Karpas-422 (cell line): ENCODE results near the gene CTSO. TPM values are rescaled to one million over a fixed set of nuclear protein-coding genes. Genes with fewer than 3 reads are reported as not detected.

Experiments
- DNase-seq: peaks from one replicate; pipeline ENCODE4 v3.0.0-alpha.2; 2015
- H2AFZ ChIP-seq: fragments of 200-600 bp; sonication (generic); 2 replicates; pipeline ENCODE4 v1.6.1; 2014; ENCODE audit warnings: antibody characterized with exemption, low read length, mixed read lengths
- H3K27ac ChIP-seq: fragments of 200-600 bp; sonication (generic); 2 replicates; pipeline ENCODE4 v1.5.1; 2014; ENCODE audit warnings: mild to moderate bottlenecking, low read length, moderate library complexity
- H3K27me3 ChIP-seq: fragments of 200-600 bp; sonication (generic); 2 replicates; pipeline ENCODE4 v1.6.1; 2014; ENCODE audit warnings: low read length, mixed read lengths
- H3K36me3 ChIP-seq: fragments of 200-600 bp; sonication (generic); 2 replicates; pipeline ENCODE4 v1.6.1; 2014; ENCODE audit warnings: low read length, mixed read lengths; ENCODE audit not compliant: insufficient read depth
- H3K4me1 ChIP-seq: fragments of 200-600 bp; sonication (generic); 2 replicates; pipeline ENCODE4 v1.6.1; 2014; ENCODE audit warnings: mild to moderate bottlenecking, low read length, mixed read lengths
- H3K4me2 ChIP-seq: fragments of 200-600 bp; sonication (generic); 2 replicates; pipeline ENCODE4 v1.6.1; 2014; ENCODE audit warnings: low read length, low read depth, mild to moderate bottlenecking; ENCODE audit not compliant: poor library complexity, severe bottlenecking
- H3K4me3 ChIP-seq: fragments of 200-600 bp; sonication (generic); 2 replicates; pipeline ENCODE4 v1.5.1; 2014; ENCODE audit warnings: mild to moderate bottlenecking, antibody characterized with exemption, low read length, mixed read lengths
- H3K79me2 ChIP-seq: fragments of 200-600 bp; sonication (generic); 2 replicates; pipeline ENCODE4 v1.6.1; 2014; ENCODE audit warnings: mild to moderate bottlenecking, low read length, mixed read lengths
- H3K9ac ChIP-seq: fragments of 200-600 bp; sonication (generic); 2 replicates; pipeline ENCODE4 v1.6.0; 2014; ENCODE audit warnings: low read length
- H3K9me2 ChIP-seq: fragments of 200-600 bp; sonication (generic), shearing (Covaris generic); replicated peaks from 2 replicates; pipeline ENCODE4 v1.6.0; 2014; ENCODE audit warnings: mild to moderate bottlenecking, low read length, moderate library complexity; ENCODE audit not compliant: insufficient read depth
- H3K9me3 ChIP-seq: fragments of 300-700, 200-600 bp; sonication (generic); 2 replicates; pipeline ENCODE4 v1.6.1; 2014; ENCODE audit warnings: low read length, mixed read lengths
- H4K20me1 ChIP-seq: fragments of 200-600 bp; sonication (generic); 2 replicates; pipeline ENCODE4 v1.6.1; 2014; ENCODE audit warnings: mild to moderate bottlenecking, antibody characterized with exemption, low read length, low read depth; ENCODE audit not compliant: insufficient read depth
- total RNA-seq: library from RNA; depleted of rRNA; stranded (reverse); fragments of >200 nt; shearing (Covaris generic); gene quantifications from 2 replicates; pipeline ENCODE4 v1.2.3, GENCODE V29; 2014; ENCODE audit warnings: low replicate concordance; rRNA removed

Gene CTSO, protein sequence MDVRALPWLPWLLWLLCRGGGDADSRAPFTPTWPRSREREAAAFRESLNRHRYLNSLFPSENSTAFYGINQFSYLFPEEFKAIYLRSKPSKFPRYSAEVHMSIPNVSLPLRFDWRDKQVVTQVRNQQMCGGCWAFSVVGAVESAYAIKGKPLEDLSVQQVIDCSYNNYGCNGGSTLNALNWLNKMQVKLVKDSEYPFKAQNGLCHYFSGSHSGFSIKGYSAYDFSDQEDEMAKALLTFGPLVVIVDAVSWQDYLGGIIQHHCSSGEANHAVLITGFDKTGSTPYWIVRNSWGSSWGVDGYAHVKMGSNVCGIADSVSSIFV
- total RNA-seq: 8.0 and 18.9 TPM in 2 replicates

DNA sequence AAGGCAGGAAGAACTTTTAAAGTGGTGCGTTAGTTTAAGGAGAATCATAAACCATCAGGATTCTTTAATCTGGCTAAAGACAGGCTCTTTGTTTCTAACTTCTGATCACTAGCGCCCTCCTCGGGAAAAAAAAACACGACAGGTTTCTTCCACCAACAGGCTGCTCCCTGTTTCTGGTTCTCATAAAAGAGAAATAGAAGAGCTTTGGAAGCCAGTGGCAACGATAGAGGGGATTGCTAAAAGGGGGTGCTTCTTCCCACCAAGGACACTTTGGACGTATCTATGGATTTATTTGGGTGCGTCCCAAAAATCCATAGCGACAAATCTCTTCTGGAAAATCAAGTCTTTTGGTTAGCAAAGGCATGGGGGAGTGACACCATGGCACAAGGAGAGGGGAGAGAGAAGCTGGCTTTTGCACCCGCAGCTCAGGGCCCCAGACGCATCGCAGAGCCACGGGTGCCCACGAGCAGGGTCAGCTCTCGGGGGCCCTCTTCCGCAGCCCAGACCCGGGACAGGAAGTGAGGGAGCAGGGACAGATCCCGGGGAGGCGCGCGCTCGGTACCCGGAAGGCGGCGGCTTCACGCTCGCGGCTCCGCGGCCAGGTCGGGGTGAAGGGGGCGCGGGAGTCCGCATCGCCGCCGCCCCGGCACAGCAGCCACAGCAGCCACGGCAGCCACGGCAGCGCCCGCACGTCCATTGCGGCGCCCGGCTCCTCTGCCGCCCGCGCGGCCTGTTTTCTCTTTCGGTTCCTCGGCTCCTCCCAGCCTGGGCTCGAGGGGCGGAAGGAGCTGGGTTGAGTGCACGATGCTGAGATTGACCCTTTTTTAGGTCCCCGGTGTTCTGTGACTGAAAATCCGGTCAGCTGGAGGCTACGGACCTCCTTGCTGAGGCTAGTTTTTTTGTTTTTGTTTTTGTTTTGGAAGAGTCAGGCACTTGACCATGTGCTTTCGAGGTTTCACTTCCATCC is at the start of gene CTSO:
Gene CTSO, minus strand, starts transcription at position 716 of the 967 bp plus-strand sequence. Its CDS starts 19 bp downstream, at position 697.
- Histone ChIP-seq H3K79me2 (no peaks in the 10 kb centered on the region), H3K27ac (peak within 1 kb of the TSS; percentile 78), H3K4me1 (peaks cover 13% of the 10 kb centered on the region), H4K20me1 (no peaks in the 10 kb centered on the region), H3K9ac (peak within 1 kb of the TSS; percentile 76), H3K9me2 (no peaks in the 10 kb centered on the region), H3K4me2 (peak within 1 kb of the TSS; percentile 76), H3K4me3 (peak within 1 kb of the TSS; percentile 68), H3K27me3 (no peaks in the 10 kb centered on the region), H3K9me3 (no peaks in the 10 kb centered on the region), H2AFZ (peak within 1 kb of the TSS; percentile 59), H3K36me3 (no peaks in the 10 kb centered on the region)
- DNase-seq: peak; percentile 95

DNA sequence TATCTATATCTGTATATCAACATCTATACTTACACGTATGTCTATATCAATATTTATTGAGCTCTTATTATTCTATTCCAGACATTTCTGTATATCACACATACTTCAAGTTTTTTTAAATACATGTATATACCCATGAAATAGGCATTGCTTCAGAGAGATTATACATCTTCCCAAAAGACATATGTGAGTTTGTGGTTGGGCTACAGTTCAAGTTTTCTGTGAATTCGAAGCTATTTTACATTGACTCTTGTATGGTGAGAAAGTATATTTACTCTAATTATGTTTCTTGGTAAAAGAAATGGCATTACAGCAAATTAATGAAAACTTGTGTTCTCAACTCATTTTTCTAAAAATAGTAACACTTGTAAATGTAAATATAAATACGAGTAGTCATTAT is 46.8 kb upstream of the CTSO start:
- Histone ChIP-seq H3K27ac (no peak overlapping the region), H3K36me3 (no peaks in the 10 kb centered on the region), H3K9me3 (no peaks in the 10 kb centered on the region), H3K4me1 (no peaks in the 10 kb centered on the region), H3K4me2 (no peak overlapping the region), H3K9me2 (no peaks in the 10 kb centered on the region), H3K4me3 (no peak overlapping the region), H2AFZ (no peak overlapping the region), H3K79me2 (no peaks in the 10 kb centered on the region), H4K20me1 (no peaks in the 10 kb centered on the region), H3K9ac (no peak overlapping the region), H3K27me3 (no peaks in the 10 kb centered on the region)
- no peak for DNase-seq

DNA sequence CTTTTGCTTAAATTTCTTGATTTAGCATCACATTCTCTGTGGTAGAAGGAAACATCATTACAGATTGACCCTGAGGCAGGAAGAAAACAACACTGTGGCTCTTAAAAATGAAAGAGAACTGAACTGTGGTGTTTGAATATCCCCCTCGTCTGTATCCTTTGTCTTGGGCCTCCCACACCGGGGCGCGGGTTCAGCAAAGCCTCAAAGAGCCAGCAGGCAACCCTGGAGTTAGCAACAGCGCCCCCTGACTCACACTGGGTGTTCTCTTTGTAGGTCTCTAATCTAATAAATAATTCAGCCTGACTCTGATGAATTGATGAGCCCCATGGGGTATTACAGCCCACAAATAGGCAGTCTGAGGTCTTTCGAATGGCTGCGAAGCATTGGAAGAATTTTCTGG is 46.1 kb upstream of the CTSO start:
- H3K9me2 ChIP-seq: no peaks in the 10 kb centered on the region
- DNase-seq: peak; percentile 75
- no peak overlapping the region; the same call in 1 of the 2 replicates for H2AFZ ChIP-seq
- H3K4me3 ChIP-seq: no peak overlapping the region
- H3K79me2 ChIP-seq: no peaks in the 10 kb centered on the region
- H3K4me1 ChIP-seq: no peaks in the 10 kb centered on the region
- H3K36me3 ChIP-seq: no peaks in the 10 kb centered on the region
- no peaks in the 10 kb centered on the region for H3K9me3 ChIP-seq
- H3K9ac ChIP-seq: no peak overlapping the region
- no peaks in the 10 kb centered on the region for H3K27me3 ChIP-seq
- no peak overlapping the region for H3K4me2 ChIP-seq
- H3K27ac ChIP-seq: no peak overlapping the region
- no peaks in the 10 kb centered on the region for H4K20me1 ChIP-seq

DNA sequence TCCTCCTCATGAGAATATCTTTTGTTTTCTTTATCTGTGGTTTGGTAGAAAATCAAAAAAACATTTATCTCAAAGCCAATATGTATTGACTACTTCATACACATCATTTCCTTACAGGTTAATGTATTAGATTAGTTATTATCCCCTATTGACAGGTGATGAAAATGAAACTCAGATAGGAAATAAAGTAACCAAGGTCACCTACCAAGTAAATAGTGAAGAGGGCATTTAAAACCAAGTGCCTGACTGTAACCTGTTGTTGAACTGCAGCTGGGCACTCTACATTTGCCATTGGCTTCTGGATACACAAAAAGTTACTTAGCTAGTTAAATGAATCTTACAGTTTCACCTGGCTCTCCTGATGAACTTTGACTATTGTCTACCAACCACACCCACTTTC is 41.4 kb upstream of the CTSO start:
- Histone ChIP-seq H3K9me2 (no peaks in the 10 kb centered on the region), H3K9me3 (no peaks in the 10 kb centered on the region), H3K79me2 (no peaks in the 10 kb centered on the region), H3K36me3 (no peaks in the 10 kb centered on the region), H2AFZ (no peak overlapping the region), H4K20me1 (no peaks in the 10 kb centered on the region), H3K27ac (no peak overlapping the region), H3K27me3 (no peaks in the 10 kb centered on the region), H3K4me2 (no peak overlapping the region), H3K4me1 (no peaks in the 10 kb centered on the region), H3K9ac (no peak overlapping the region), H3K4me3 (no peak overlapping the region)
- DNase-seq: no peak

DNA sequence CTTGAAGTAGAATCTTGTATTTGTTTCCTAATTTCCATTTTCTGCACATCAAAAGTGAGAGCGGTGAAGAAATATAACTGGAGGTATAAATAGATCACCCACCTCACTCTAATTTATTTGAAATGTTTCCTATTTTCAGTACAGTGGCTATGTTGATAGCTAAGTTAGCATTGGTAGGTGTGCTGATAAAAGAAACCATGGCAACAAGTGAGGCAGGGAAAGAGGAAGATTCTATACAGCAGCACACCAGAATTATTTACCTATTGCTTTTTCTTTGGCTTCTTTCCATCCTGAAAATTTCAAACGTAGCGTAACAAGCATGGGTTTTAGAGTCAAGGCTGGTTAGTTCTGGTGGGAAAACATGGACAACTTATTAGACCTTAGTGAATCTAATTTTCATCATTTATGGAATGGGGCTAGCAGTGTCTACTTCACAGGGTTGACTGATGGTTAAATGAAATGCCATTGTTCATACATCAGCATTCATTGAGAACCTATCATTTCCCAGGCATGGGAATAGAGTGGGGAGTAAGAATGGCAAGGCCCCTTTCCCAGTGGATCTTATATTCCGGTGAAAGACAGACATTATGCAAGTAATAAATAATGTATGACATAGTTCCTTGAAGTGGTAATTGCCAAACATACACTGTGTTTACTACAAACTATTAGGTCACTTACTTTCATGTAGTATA is 30.6 kb upstream of the CTSO start:
- no peaks in the 10 kb centered on the region for H3K9me2 ChIP-seq
- no peaks in the 10 kb centered on the region for H3K36me3 ChIP-seq
- H3K4me1 ChIP-seq: no peaks in the 10 kb centered on the region
- H3K27me3 ChIP-seq: no peaks in the 10 kb centered on the region
- no peaks in the 10 kb centered on the region for H4K20me1 ChIP-seq
- H2AFZ ChIP-seq: no peak overlapping the region
- H3K9me3 ChIP-seq: no peaks in the 10 kb centered on the region
- DNase-seq: no peak
- H3K27ac ChIP-seq: no peak overlapping the region
- no peak overlapping the region for H3K9ac ChIP-seq
- no peaks in the 10 kb centered on the region for H3K79me2 ChIP-seq
- no peak overlapping the region for H3K4me2 ChIP-seq
- no peak overlapping the region for H3K4me3 ChIP-seq

DNA sequence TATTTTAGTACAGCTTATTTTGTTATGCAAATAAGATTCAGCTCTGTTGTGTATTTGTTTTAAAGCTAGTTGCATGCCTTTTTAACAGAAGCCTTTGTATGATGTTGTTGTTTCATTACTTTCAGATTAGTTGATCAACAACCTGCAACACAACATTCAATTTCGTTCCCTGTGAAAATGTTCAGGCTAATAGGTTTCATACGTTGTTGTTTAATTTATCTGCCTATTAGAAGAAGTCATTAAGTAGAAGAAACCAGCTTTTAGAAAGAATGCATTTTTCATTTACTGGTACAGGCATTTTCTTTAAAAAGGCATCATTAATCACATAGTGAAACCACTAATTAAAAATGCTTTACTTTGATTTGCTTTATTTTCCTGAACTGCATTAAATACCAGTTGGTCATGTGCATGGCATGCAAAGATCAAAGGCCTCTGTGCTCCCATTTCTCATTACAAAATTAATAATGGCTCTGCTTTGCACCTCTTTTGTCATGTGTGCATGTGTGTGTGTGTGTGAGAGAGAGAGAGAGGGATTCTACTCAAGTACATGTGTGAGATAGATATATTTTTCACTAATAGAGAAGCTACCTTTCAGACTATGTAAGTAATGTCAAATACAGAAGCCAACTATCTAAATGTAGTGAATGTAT is 29.2 kb upstream of the CTSO start:
- Histone ChIP-seq H3K9ac (no peak overlapping the region), H4K20me1 (no peaks in the 10 kb centered on the region), H3K4me2 (no peak overlapping the region), H3K27ac (no peak overlapping the region), H3K9me2 (no peaks in the 10 kb centered on the region), H3K4me1 (no peaks in the 10 kb centered on the region), H2AFZ (no peak overlapping the region), H3K27me3 (no peaks in the 10 kb centered on the region), H3K36me3 (no peaks in the 10 kb centered on the region), H3K9me3 (no peaks in the 10 kb centered on the region), H3K4me3 (no peak overlapping the region), H3K79me2 (no peaks in the 10 kb centered on the region)
- DNase-seq: no peak

DNA sequence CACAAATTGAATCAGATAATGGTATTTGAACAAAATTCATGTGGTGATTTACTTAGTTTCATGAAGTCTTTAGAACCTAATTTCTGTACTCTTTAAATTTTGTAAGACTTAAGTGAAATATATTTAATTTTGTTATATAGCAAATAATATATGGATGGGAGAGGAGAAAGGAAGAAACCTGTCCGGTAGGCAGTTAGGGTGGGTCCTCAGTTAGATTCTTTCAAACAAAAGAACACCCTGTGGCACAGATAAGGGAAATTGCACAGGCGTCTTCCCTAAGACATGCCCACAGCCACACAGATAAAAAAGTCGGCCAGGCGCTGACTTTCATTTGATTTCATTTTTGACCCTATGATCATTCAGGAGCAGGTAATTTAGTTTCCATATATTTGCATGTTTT is 25.1 kb upstream of the CTSO start:
- H3K27me3 ChIP-seq: no peaks in the 10 kb centered on the region
- no peak overlapping the region for H3K9ac ChIP-seq
- H3K36me3 ChIP-seq: no peaks in the 10 kb centered on the region
- no peaks in the 10 kb centered on the region for H3K79me2 ChIP-seq
- no peaks in the 10 kb centered on the region for H3K9me2 ChIP-seq
- no peak overlapping the region for H2AFZ ChIP-seq
- no peaks in the 10 kb centered on the region for H3K4me1 ChIP-seq
- H3K27ac ChIP-seq: no peak overlapping the region
- H3K9me3 ChIP-seq: no peaks in the 10 kb centered on the region
- H3K4me2 ChIP-seq: no peak overlapping the region
- no peaks in the 10 kb centered on the region for H4K20me1 ChIP-seq
- no peak for DNase-seq
- H3K4me3 ChIP-seq: no peak overlapping the region
